CD1c-positive myeloid dendritic cell (primary cell): ENCODE results near the gene TRMO.

Experiments used
- DNase-seq: peaks from one replicate; pipeline ENCODE4 v3.0.0-alpha.2; 2016; ENCODE audit errors: extremely low spot score

Gene TRMO

GRCh38 chr9:97860451-97861147 is 61.7 kb downstream of the TRMO start:
- no peak for DNase-seq

GRCh38 chr9:97859346-97859745 is 63.0 kb downstream of the TRMO start:
- DNase-seq, result no peak

- DNase-seq, result no peak
Observed at GRCh38 chr9:97858826-97859225, 63.5 kb downstream of the TRMO start.

GRCh38 chr9:97858393-97858713 is 63.9 kb downstream of the TRMO start:
- DNase-seq, result no peak

GRCh38 chr9:97857606-97858392 is 64.5 kb downstream of the TRMO start:
- peak; percentile 35 for DNase-seq

GRCh38 chr9:97856857-97857605 is 65.3 kb downstream of the TRMO start:
- DNase-seq, result no peak

- no peak for DNase-seq
Observed at GRCh38 chr9:97855899-97856298, 66.4 kb downstream of the TRMO start.

- no peak for DNase-seq
Observed at GRCh38 chr9:97855486-97855875, 66.8 kb downstream of the TRMO start.

- DNase-seq, result no peak
Observed at GRCh38 chr9:97854696-97855485, 67.4 kb downstream of the TRMO start.
